ENCODE results near the gene PER2. TPM values are rescaled to one million over a fixed set of nuclear protein-coding genes. Genes with fewer than 3 reads are reported as not detected.
A peak's percentile ranks its signal among the peaks of the same experiment; 100 is the strongest.

The PER2 gene
- total and polyA plus RNA-seq, 2 experiments from 2014 or later, result 2.3 to 6.2 TPM

- Histone ChIP-seq H3F3A (ENCODE audit: insufficient read depth) (no peaks in the 10 kb centered on the region), H3K9me2 (ENCODE audit: insufficient read depth) (no peaks in the 10 kb centered on the region), H4K20me1 (ENCODE audit: insufficient read depth) (peaks cover 14% of the 10 kb centered on the region; the same call in 1 of the 2 replicates), H3K9ac (peak overlapping the region; percentile 94), H3K4me3 (peak overlapping the region; percentile 96), H3K27ac (peak overlapping the region; percentile 79), H3K4me2 (ENCODE audit: unreplicated experiment) (peak overlapping the region; percentile 93), H2AFZ (no peak overlapping the region), H3K36me3 (ENCODE audit: low read depth) (no peaks in the 10 kb centered on the region), H3K4me1 (ENCODE audit: insufficient read depth) (peaks cover 25% of the 10 kb centered on the region), H3K79me2 (ENCODE audit: insufficient read depth) (peaks cover 56% of the 10 kb centered on the region), H3K9me3 (ENCODE audit: low read depth) (no peaks in the 10 kb centered on the region), H3K27me3 (replicated peaks; ENCODE audit: insufficient read depth) (no peaks in the 10 kb centered on the region)
- WGBS, 2 experiments (ENCODE audit: low coverage in 1 of 2, low lambda C conversion rate in 2 of 2, missing lambda C conversion rate in 2 of 2), result 1% methylated on average over 23 to 27 of the region's 27 CpGs
- TF ChIP-seq EZH2phosphoT487 (IDR thresholded peaks at IDR 0.05; ENCODE audit: insufficient read depth, low read depth), result no peak
- no peak for TF ChIP-seq EZH2 (IDR thresholded peaks at IDR 0.05; ENCODE audit: insufficient read depth, poor library complexity, severe bottlenecking)
- in situ Hi-C loops (cut with MboI), result no loop called here
- DNase-seq, result peak; percentile 69
These were observed 85.9 kb downstream of the PER2 start for GRCh38 chr2:238202326-238203093.

Other genes with a start within 250 kb of the PER2 start
- 12.5 and 14.8 TPM in 2 replicates for gene SCLY, start 227.6 kb downstream of the PER2 start, total RNA-seq (2014; rRNA removed; shearing (Covaris generic))
- 7.4 and 10.3 TPM in 2 replicates for gene SCLY, start 227.6 kb downstream of the PER2 start, polyA plus RNA-seq (2016; fragmentation: Nextera tagmentation; extraction: Ambion mirVana)
- 1.4 and 1.5 TPM in 2 replicates for gene ESPNL, start 188.3 kb downstream of the PER2 start, total RNA-seq (2014; rRNA removed; shearing (Covaris generic))
- 0.19 and 0.60 TPM in 2 replicates for gene ESPNL, start 188.3 kb downstream of the PER2 start, polyA plus RNA-seq (2016; fragmentation: Nextera tagmentation; extraction: Ambion mirVana)
- gene KLHL30, start 149.9 kb downstream of the PER2 start, total RNA-seq (2014; rRNA removed; shearing (Covaris generic)), result 0.11 TPM in 1 of 2 replicates, not detected in the other
- 0.05 TPM in 1 of 2 replicates, not detected in the other for gene KLHL30, start 149.9 kb downstream of the PER2 start, polyA plus RNA-seq (2016; fragmentation: Nextera tagmentation; extraction: Ambion mirVana)
- gene ERFE, start 129.6 kb downstream of the PER2 start, total RNA-seq (2014; rRNA removed; shearing (Covaris generic)), result 0.51 and 0.86 TPM in 2 replicates
- gene ERFE, start 129.6 kb downstream of the PER2 start, polyA plus RNA-seq (2016; fragmentation: Nextera tagmentation; extraction: Ambion mirVana), result 0.41 and 0.79 TPM in 2 replicates
- gene ILKAP, start 84.9 kb downstream of the PER2 start, total RNA-seq (2014; rRNA removed; shearing (Covaris generic)), result 6.3 and 11.9 TPM in 2 replicates
- 34.1 and 35.0 TPM in 2 replicates for gene ILKAP, start 84.9 kb downstream of the PER2 start, polyA plus RNA-seq (2016; fragmentation: Nextera tagmentation; extraction: Ambion mirVana)
- gene HES6, start 48.6 kb downstream of the PER2 start, total RNA-seq (2014; rRNA removed; shearing (Covaris generic)), result 0.86 and 0.89 TPM in 2 replicates
- gene HES6, start 48.6 kb downstream of the PER2 start, polyA plus RNA-seq (2016; fragmentation: Nextera tagmentation; extraction: Ambion mirVana), result 0.76 and 1.3 TPM in 2 replicates
- 7.2 and 9.5 TPM in 2 replicates for gene TRAF3IP1, start 31.9 kb upstream of the PER2 start, total RNA-seq (2014; rRNA removed; shearing (Covaris generic))
- 10.6 and 11.0 TPM in 2 replicates for gene TRAF3IP1, start 31.9 kb upstream of the PER2 start, polyA plus RNA-seq (2016; fragmentation: Nextera tagmentation; extraction: Ambion mirVana)
- gene ASB1, start 138.3 kb upstream of the PER2 start, total RNA-seq (2014; rRNA removed; shearing (Covaris generic)), result 35.5 and 38.4 TPM in 2 replicates
- 31.5 and 35.3 TPM in 2 replicates for gene ASB1, start 138.3 kb upstream of the PER2 start, polyA plus RNA-seq (2016; fragmentation: Nextera tagmentation; extraction: Ambion mirVana)

All from GM23248 (cell line).